HL-60 (cell line): ENCODE measurements around the gene IVD.

Experiments
- CTCF ChIP-seq: IDR thresholded peaks from one replicate; pipeline ENCODE4 v1.5.1; 2011; ENCODE audit warnings: low read length, control low read depth, inconsistent platforms; ENCODE audit not compliant: insufficient read depth
- GABPA ChIP-seq: IDR thresholded peaks from 2 replicates; pipeline ENCODE4 v1.6.1; 2012; ENCODE audit warnings: low read depth
- POLR2AphosphoS5 ChIP-seq: IDR thresholded peaks from 2 replicates; pipeline ENCODE4 v1.6.1; 2012; ENCODE audit warnings: low read depth
- REST ChIP-seq: IDR thresholded peaks from 2 replicates; pipeline ENCODE4 v1.6.1; 2012; ENCODE audit warnings: low read depth; ENCODE audit not compliant: insufficient replicate concordance

- TF ChIP-seq POLR2AphosphoS5 (no peak), CTCF (no peak), GABPA (no peak), REST (no peak)
These were observed 50.7 kb downstream of the IVD start for GRCh38 chr15:40456299-40456712.
